ENCODE measurements around the gene ASB11. TPM values are rescaled to one million over a fixed set of nuclear protein-coding genes. Genes with fewer than 3 reads are reported as not detected.
"Not testable (repeated sequence)": the region's sequence is repeated elsewhere in the genome, so short reads cannot be mapped to it uniquely, and the experiment has no call there.

Gene ASB11
- total RNA-seq, 1 donor = not detected

GRCh38 chrX:15298780-15299179, 16.7 kb downstream of the ASB11 start:
- no peak for TF ChIP-seq CTCF (IDR thresholded peaks at IDR 0.05; ENCODE audit: insufficient read depth, low read length)
- DNase-seq (ENCODE audit: low read depth) = no peak
- H3K4me3 ChIP-seq (ENCODE audit: low read depth, low read length) = no peak overlapping the region

- TF ChIP-seq CTCF (IDR thresholded peaks at IDR 0.05; ENCODE audit: insufficient read depth, low read length) = no peak
- DNase-seq (ENCODE audit: low read depth) = no peak
- no peak overlapping the region for H3K4me3 ChIP-seq (ENCODE audit: low read depth, low read length)
Measured at GRCh38 chrX:15298201-15298600, 17.2 kb downstream of the ASB11 start.

- no peak for TF ChIP-seq CTCF (IDR thresholded peaks at IDR 0.05; ENCODE audit: insufficient read depth, low read length)
- DNase-seq (ENCODE audit: low read depth) = no peak
- H3K4me3 ChIP-seq (ENCODE audit: low read depth, low read length) = no peak overlapping the region
Measured at GRCh38 chrX:15293451-15293850, 22.0 kb downstream of the ASB11 start.

GRCh38 chrX:15292861-15293260, 22.6 kb downstream of the ASB11 start:
- no peak for TF ChIP-seq CTCF (IDR thresholded peaks at IDR 0.05; ENCODE audit: insufficient read depth, low read length)
- H3K4me3 ChIP-seq (ENCODE audit: low read depth, low read length) = no peak overlapping the region
- DNase-seq (ENCODE audit: low read depth) = no peak

GRCh38 chrX:15277604-15278003, 37.8 kb downstream of the ASB11 start:
- DNase-seq (ENCODE audit: low read depth) = no peak
- no peak for TF ChIP-seq CTCF (IDR thresholded peaks at IDR 0.05; ENCODE audit: insufficient read depth, low read length)
- H3K4me3 ChIP-seq (ENCODE audit: low read depth, low read length) = no peak overlapping the region

- H3K4me3 ChIP-seq (ENCODE audit: low read depth, low read length) = no peak overlapping the region
- TF ChIP-seq CTCF (IDR thresholded peaks at IDR 0.05; ENCODE audit: insufficient read depth, low read length) = no peak
- no peak for DNase-seq (ENCODE audit: low read depth)
Measured at GRCh38 chrX:15274946-15275345, 40.5 kb downstream of the ASB11 start.

- H3K4me3 ChIP-seq (ENCODE audit: low read depth, low read length); DNase-seq (ENCODE audit: low read depth): not testable (repeated sequence)
Measured at GRCh38 chrX:15273275-15273674, 42.2 kb downstream of the ASB11 start.
